A549 (cell line): ENCODE results near the gene PIK3CD.

Source experiments
- MYC ChIP-seq: IDR thresholded peaks from 2 replicates; pipeline ENCODE4 v1.6.1; 2012; ENCODE audit warnings: mild to moderate bottlenecking, inconsistent platforms, low read length, improper control_type of control experiment, borderline replicate concordance
- PHF8 ChIP-seq: fragments of 200-600 bp; sonication (generic); IDR thresholded peaks from 2 replicates; pipeline ENCODE4 v1.6.1; 2016; ENCODE audit warnings: low read depth, mild to moderate bottlenecking, antibody characterized with exemption, moderate library complexity, borderline replicate concordance
- POLR2A ChIP-seq: IDR thresholded peaks from 2 replicates; pipeline ENCODE4 v1.6.1; 2012; ENCODE audit warnings: mild to moderate bottlenecking, low read length
- TF ChIP-seq, protein P1 (sequence below): fragments of >200 bp; sonication (Bioruptor Twin); formaldehyde crosslinking; IDR thresholded peaks from 3 replicates; pipeline ENCODE4 v1.5.1; 2016
- TF ChIP-seq, protein P2 (sequence below): IDR thresholded peaks from 2 replicates; pipeline ENCODE4 v1.6.1; 2012
- TF ChIP-seq, protein P3 (sequence below): IDR thresholded peaks from 2 replicates; pipeline ENCODE4 v1.6.1; 2012

DNA sequence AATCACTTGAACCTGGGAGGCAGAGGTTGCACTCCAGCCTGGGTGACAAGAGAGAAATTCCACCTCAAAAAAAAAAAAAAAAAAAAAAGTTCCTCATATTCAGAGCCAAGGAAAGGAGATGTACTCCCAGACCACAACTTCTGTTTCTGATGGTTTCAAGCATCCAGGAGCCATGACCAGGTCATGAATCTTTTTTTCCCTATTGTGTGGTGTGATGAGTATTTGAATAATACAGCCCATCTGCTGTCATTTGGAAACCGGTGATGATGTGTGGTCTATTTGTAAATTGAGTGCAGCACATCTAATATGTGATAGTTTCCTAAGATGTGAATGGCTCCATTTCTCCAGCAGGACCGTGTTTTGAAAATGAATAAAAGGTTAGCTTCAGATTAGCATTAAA lies 18.6 kb downstream of the PIK3CD start:
- TF ChIP-seq, protein P1, sequence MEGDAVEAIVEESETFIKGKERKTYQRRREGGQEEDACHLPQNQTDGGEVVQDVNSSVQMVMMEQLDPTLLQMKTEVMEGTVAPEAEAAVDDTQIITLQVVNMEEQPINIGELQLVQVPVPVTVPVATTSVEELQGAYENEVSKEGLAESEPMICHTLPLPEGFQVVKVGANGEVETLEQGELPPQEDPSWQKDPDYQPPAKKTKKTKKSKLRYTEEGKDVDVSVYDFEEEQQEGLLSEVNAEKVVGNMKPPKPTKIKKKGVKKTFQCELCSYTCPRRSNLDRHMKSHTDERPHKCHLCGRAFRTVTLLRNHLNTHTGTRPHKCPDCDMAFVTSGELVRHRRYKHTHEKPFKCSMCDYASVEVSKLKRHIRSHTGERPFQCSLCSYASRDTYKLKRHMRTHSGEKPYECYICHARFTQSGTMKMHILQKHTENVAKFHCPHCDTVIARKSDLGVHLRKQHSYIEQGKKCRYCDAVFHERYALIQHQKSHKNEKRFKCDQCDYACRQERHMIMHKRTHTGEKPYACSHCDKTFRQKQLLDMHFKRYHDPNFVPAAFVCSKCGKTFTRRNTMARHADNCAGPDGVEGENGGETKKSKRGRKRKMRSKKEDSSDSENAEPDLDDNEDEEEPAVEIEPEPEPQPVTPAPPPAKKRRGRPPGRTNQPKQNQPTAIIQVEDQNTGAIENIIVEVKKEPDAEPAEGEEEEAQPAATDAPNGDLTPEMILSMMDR: no peak
- TF ChIP-seq POLR2A: no peak
- TF ChIP-seq PHF8: no peak
- TF ChIP-seq, protein P2, sequence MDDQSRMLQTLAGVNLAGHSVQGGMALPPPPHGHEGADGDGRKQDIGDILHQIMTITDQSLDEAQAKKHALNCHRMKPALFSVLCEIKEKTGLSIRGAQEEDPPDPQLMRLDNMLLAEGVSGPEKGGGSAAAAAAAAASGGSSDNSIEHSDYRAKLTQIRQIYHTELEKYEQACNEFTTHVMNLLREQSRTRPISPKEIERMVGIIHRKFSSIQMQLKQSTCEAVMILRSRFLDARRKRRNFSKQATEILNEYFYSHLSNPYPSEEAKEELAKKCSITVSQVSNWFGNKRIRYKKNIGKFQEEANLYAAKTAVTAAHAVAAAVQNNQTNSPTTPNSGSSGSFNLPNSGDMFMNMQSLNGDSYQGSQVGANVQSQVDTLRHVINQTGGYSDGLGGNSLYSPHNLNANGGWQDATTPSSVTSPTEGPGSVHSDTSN: no peak
- no peak for TF ChIP-seq MYC
- TF ChIP-seq, protein P3, sequence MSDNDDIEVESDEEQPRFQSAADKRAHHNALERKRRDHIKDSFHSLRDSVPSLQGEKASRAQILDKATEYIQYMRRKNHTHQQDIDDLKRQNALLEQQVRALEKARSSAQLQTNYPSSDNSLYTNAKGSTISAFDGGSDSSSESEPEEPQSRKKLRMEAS: no peak
